Thoracic aorta (tissue), 2 donors: Measurements from ENCODE around the gene RPRD1B. TPM values are rescaled to one million over a fixed set of nuclear protein-coding genes. Genes with fewer than 3 reads are reported as not detected.

Experiments
- ATAC-seq: fragments of 150-250 bp; one replicate; pipeline ENCODE4 v1.8.0; 2017; ENCODE audit warnings: low read depth; ENCODE audit not compliant: insufficient number of reproducible peaks, low FRiP score
- DNase-seq: peaks from one replicate; pipeline ENCODE4 v3.0.0-alpha.2; 2020; ENCODE audit warnings: low spot score
- H3K27ac ChIP-seq, 2 donors: fragments of 200-600 bp; sonication (generic); 1 replicate in 1 of 2; 2 replicates in 1 of 2; pipeline ENCODE4 v1.5.1; 2016; ENCODE audit warnings: mild to moderate bottlenecking in 2 of 2, moderate library complexity in 2 of 2
- H3K27me3 ChIP-seq: fragments of 200-600 bp; sonication (generic); replicated peaks from 2 replicates; pipeline ENCODE4 v1.6.0; 2016; ENCODE audit warnings: mild to moderate bottlenecking; ENCODE audit not compliant: insufficient read depth
- H3K36me3 ChIP-seq: fragments of 200-600 bp; sonication (generic); one replicate; pipeline ENCODE4 v1.5.1; 2016
- H3K4me1 ChIP-seq, 2 donors: fragments of 200-600 bp; sonication (generic); 1 replicate in 1 of 2; 2 replicates in 1 of 2; pipeline versions ENCODE4 v1.5.1 to v1.6.0; 2016; ENCODE audit warnings: low read depth in 2 of 2, mild to moderate bottlenecking in 1 of 2; ENCODE audit not compliant: control insufficient read depth in 1 of 2
- H3K4me3 ChIP-seq: fragments of 200-600 bp; sonication (generic); 2 replicates; pipeline ENCODE4 v1.5.1; 2016; ENCODE audit warnings: mild to moderate bottlenecking
- H3K9me3 ChIP-seq: fragments of 200-600 bp; sonication (generic); 2 replicates; pipeline ENCODE4 v1.5.1; 2016
- CTCF ChIP-seq: fragments of 200-600 bp; sonication (generic); IDR thresholded peaks from one replicate; pipeline ENCODE4 v1.5.1; 2019; ENCODE audit warnings: antibody characterized with exemption
- total RNA-seq, 2 donors: library from RNA; depleted of rRNA; stranded (reverse); fragments of >200 nt; gene quantifications; one replicate each; pipeline versions ENCODE4 v1.1.0 to v1.2.3, GENCODE V29; 2016

RPRD1B gene
- total RNA-seq, 2 donors from 2014 or later = 22.3 to 77.7 TPM

- peak; percentile 68 for ATAC-seq
These were observed 39.9 kb downstream of the RPRD1B start for GRCh38 chr20:38073307-38074071.

DNA sequence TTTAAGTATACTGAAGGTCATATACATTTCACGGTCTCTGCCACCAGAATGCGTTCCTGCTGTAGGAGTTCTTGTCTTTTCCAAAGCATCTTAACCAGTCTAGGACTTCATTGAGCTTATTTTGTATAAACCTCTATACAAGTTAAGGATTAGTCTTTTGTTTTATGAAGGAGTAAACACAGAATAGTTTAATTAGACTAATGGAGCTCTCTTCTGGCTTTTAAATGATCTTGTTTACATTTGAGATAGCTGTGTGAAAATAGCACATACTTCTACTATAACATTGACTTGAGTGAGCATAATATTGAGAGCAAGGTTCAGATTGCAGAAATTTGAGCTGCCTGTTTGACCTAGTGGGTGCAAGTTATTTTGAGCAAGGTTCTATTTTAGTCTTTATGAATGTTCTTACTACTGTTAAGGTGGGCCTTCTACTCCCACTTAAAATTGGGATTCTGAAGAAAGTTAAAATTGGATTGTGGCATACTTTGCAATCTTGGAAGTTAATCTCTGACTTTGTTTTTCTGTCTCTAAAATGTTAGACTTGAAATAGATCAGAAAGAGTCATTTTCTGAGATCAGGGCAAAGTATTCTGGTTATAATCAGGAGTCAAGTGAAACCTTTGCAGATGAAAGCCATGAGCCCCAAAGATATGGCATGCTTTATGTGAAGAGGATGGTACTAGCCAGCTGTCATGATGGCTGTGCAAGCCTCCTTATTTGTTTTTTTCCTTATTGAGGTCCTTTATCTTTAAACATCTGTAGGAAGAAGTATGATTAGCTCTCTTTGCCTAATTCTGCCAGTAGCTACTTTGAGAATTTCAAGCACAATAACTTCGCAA lies 41.8 kb downstream of the RPRD1B start:
- Histone ChIP-seq H3K4me1 (peaks cover 29 to 45% of the 10 kb centered on the region in 2 donors), H3K27ac (peak overlapping the region; percentile 53 to 62)

More at GRCh38 chr20:38073307-38074071, 39.9 kb downstream of the RPRD1B start:
- peak; percentile 65 for DNase-seq
- TF ChIP-seq CTCF = peak; percentile 81
- Histone ChIP-seq H3K4me3 (no peak overlapping the region), H3K36me3 (peaks cover 14% of the 10 kb centered on the region), H3K27me3 (no peaks in the 10 kb centered on the region), H3K4me1 (peaks cover 29 to 45% of the 10 kb centered on the region in 2 donors), H3K27ac (peak overlapping the region; percentile 53 to 62), H3K9me3 (no peaks in the 10 kb centered on the region)

DNA sequence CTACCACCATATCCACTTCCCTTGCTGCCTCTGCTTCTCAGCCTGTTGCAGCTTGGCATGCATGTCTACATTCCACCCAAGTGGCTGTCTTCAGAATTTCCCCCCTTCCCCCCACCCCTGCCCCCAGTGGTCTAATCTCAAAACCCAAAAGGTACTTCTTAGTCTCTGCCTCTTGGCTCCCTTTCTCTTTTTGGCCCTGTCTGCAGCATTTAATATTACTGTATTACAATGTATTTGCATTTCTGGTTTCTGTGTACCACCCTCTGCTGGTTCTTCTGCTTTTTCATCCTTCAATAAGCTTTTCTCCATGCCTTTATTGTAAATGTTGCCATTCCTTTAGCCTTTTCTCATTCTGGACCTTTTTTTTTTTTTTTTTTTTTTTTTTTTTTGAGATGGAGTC lies 43.0 kb downstream of the RPRD1B start:
- DNase-seq (no peak), ATAC-seq (no peak)
- Histone ChIP-seq H3K36me3 (peaks cover 5% of the 10 kb centered on the region), H3K27me3 (no peaks in the 10 kb centered on the region), H3K4me3 (no peak overlapping the region), H3K9me3 (no peaks in the 10 kb centered on the region), H3K4me1 (peaks cover 29 to 49% of the 10 kb centered on the region in 2 donors), H3K27ac (peak overlapping the region; percentile 53 to 62)
- TF ChIP-seq CTCF = no peak

More for the DNA sequence above, 41.8 kb downstream of the RPRD1B start:
- H3K4me3 ChIP-seq = no peak overlapping the region
- DNase-seq (no peak), ATAC-seq (no peak)
- TF ChIP-seq CTCF = no peak
- H3K36me3 ChIP-seq = peaks cover 13% of the 10 kb centered on the region
- no peaks in the 10 kb centered on the region for H3K9me3 ChIP-seq
- H3K27me3 ChIP-seq = no peaks in the 10 kb centered on the region

- ATAC-seq = no peak
- Histone ChIP-seq H3K9me3 (no peaks in the 10 kb centered on the region), H3K27ac (peak overlapping the region in 1 of 2 donors; percentile 25), H3K4me1 (peaks cover 27 to 48% of the 10 kb centered on the region in 2 donors), H3K27me3 (no peaks in the 10 kb centered on the region), H3K36me3 (peaks cover 5% of the 10 kb centered on the region), H3K4me3 (no peak overlapping the region)
- DNase-seq = no peak
- no peak for TF ChIP-seq CTCF
These were observed 44.5 kb downstream of the RPRD1B start for GRCh38 chr20:38078084-38078483.

- H3K9me3 ChIP-seq = no peaks in the 10 kb centered on the region
- no peak overlapping the region for H3K27ac ChIP-seq
- peaks cover 26 to 49% of the 10 kb centered on the region in 2 donors for H3K4me1 ChIP-seq
- no peak for TF ChIP-seq CTCF
- no peak overlapping the region for H3K4me3 ChIP-seq
- H3K36me3 ChIP-seq = peaks cover 5% of the 10 kb centered on the region
- DNase-seq = no peak
- ATAC-seq = no peak
- H3K27me3 ChIP-seq = no peaks in the 10 kb centered on the region
These were observed 45.8 kb downstream of the RPRD1B start for GRCh38 chr20:38079353-38079752.
